HEK293 (cell line): ENCODE results near the gene BID.
A peak's percentile ranks its signal among the peaks of the same experiment; 100 is the strongest.

Experiments used
- CTCF ChIA-PET: fragments of 350-600 bp; formaldehyde crosslinking; extraction: SDS; loops from one replicate; lab custom pipeline; 2021; ENCODE audit warnings: antibody characterized with exemption; lab: Yijun Ruan, JAX
- POLR2A ChIA-PET: fragments of 300-600 bp; formaldehyde crosslinking; extraction: SDS; loops from one replicate; lab custom pipeline; 2020; ENCODE audit warnings: antibody characterized with exemption, inconsistent platforms; lab: Yijun Ruan, JAX
- H3K27ac ChIP-seq: fragments of 200-500 bp; sonication (Bioruptor generic); 2 replicates; pipeline ENCODE4 v1.5.1; 2014; ENCODE audit warnings: low read depth, low read length, control low read depth, inconsistent platforms; ENCODE audit errors: extremely low read depth
- H3K36me3 ChIP-seq, 2 experiments: fragments of 200-500 bp in 1 of 2; sonication (Bioruptor generic) in 1 of 2; 1 replicate in 1 of 2; 2 replicates in 1 of 2; pipeline ENCODE4 v1.5.1; 2014 to 2017; ENCODE audit warnings: inconsistent platforms in 2 of 2, low read length in 2 of 2; ENCODE audit not compliant: control insufficient read depth in 2 of 2, insufficient read depth in 1 of 2
- H3K4me1 ChIP-seq: fragments of 200-500 bp; sonication (Bioruptor generic); 2 replicates; pipeline ENCODE4 v1.5.1; 2014; ENCODE audit warnings: mild to moderate bottlenecking, low read length, inconsistent platforms; ENCODE audit not compliant: control insufficient read depth, insufficient read depth
- H3K4me3 ChIP-seq: 2 replicates; pipeline ENCODE4 v1.5.1; 2011; ENCODE audit warnings: low read depth, mild to moderate bottlenecking, control low read depth, low read length, moderate library complexity
- H3K9me3 ChIP-seq: fragments of 200-500 bp; sonication (Bioruptor generic); 2 replicates; pipeline ENCODE4 v1.5.1; 2014; ENCODE audit warnings: low read depth, low read length, inconsistent platforms; ENCODE audit not compliant: control insufficient read depth, insufficient read depth
- KLF10 ChIP-seq: fragments of 450-650 bp; IDR thresholded peaks from 2 replicates; pipeline ENCODE4 v1.5.1; 2018; ENCODE audit warnings: missing biosample characterization, mild to moderate bottlenecking, missing genetic modification characterization
- MEIS1 ChIP-seq: sonication (generic); formaldehyde crosslinking; IDR thresholded peaks from 2 replicates; pipeline ENCODE4 v1.8.1; 2022; ENCODE audit warnings: missing genetic modification reagents, mild to moderate bottlenecking, borderline replicate concordance
- MZF1 ChIP-seq: fragments of 450-650 bp; formaldehyde crosslinking; IDR thresholded peaks from 2 replicates; pipeline ENCODE4 v1.5.1; 2017; ENCODE audit warnings: missing biosample characterization, missing genetic modification characterization, borderline replicate concordance
- PATZ1 ChIP-seq: fragments of 450-650 bp; formaldehyde crosslinking; IDR thresholded peaks from 2 replicates; pipeline ENCODE4 v1.5.1; 2016; ENCODE audit warnings: missing biosample characterization, missing genetic modification characterization
- RBAK ChIP-seq: fragments of 450-650 bp; formaldehyde crosslinking; IDR thresholded peaks from 2 replicates; pipeline ENCODE4 v1.5.1; 2016; ENCODE audit warnings: missing biosample characterization, missing genetic modification characterization
- SCRT1 ChIP-seq: fragments of 450-650 bp; formaldehyde crosslinking; IDR thresholded peaks from 2 replicates; pipeline ENCODE4 v1.5.1; 2016; ENCODE audit warnings: missing biosample characterization, missing genetic modification characterization, borderline replicate concordance
- SCRT2 ChIP-seq: fragments of 450-650 bp; formaldehyde crosslinking; IDR thresholded peaks from 2 replicates; pipeline ENCODE4 v1.5.1; 2016; ENCODE audit warnings: missing biosample characterization, missing genetic modification characterization
- SP2 ChIP-seq: fragments of 450-650 bp; formaldehyde crosslinking; IDR thresholded peaks from 2 replicates; pipeline ENCODE4 v1.5.1; 2016; ENCODE audit warnings: missing biosample characterization, missing genetic modification characterization
- ZNF10 ChIP-seq: fragments of 450-650 bp; formaldehyde crosslinking; IDR thresholded peaks from 2 replicates; pipeline ENCODE4 v1.5.1; 2017; ENCODE audit warnings: missing biosample characterization, missing genetic modification characterization
- ZNF394 ChIP-seq: fragments of 450-650 bp; formaldehyde crosslinking; IDR thresholded peaks from 2 replicates; pipeline ENCODE4 v1.5.1; 2016; ENCODE audit warnings: missing biosample characterization, missing genetic modification characterization, mild to moderate bottlenecking, moderate library complexity, borderline replicate concordance
- ZNF433 ChIP-seq: fragments of 450-650 bp; formaldehyde crosslinking; IDR thresholded peaks from 2 replicates; pipeline ENCODE4 v1.5.1; 2016; ENCODE audit warnings: missing biosample characterization, missing genetic modification characterization, low read depth
- ZNF48 ChIP-seq: fragments of 450-650 bp; formaldehyde crosslinking; IDR thresholded peaks from 2 replicates; pipeline ENCODE4 v1.5.1; 2016; ENCODE audit warnings: missing biosample characterization, missing genetic modification characterization
- ZNF596 ChIP-seq: fragments of 450-650 bp; IDR thresholded peaks from 2 replicates; pipeline ENCODE4 v1.5.0; 2018; ENCODE audit warnings: missing biosample characterization, mild to moderate bottlenecking, missing genetic modification characterization, moderate library complexity
- ZNF645 ChIP-seq: fragments of 450-650 bp; formaldehyde crosslinking; IDR thresholded peaks from 2 replicates; pipeline ENCODE4; 2016; ENCODE audit warnings: missing biosample characterization, missing genetic modification characterization
- ZNF692 ChIP-seq: fragments of 450-650 bp; formaldehyde crosslinking; IDR thresholded peaks from 2 replicates; pipeline ENCODE4 v1.5.1; 2016; ENCODE audit warnings: missing biosample characterization, missing genetic modification characterization
- ZNF830 ChIP-seq: fragments of 450-650 bp; IDR thresholded peaks from 2 replicates; pipeline ENCODE4 v1.5.0; 2018; ENCODE audit warnings: missing biosample characterization, missing genetic modification characterization, low read depth, mild to moderate bottlenecking, moderate library complexity
- TF ChIP-seq, protein P1 (sequence below): fragments of 450-650 bp; formaldehyde crosslinking; IDR thresholded peaks from 2 replicates; pipeline ENCODE4 v1.5.1; 2016; ENCODE audit warnings: missing biosample characterization, missing genetic modification characterization, low read depth
- TF ChIP-seq, protein P2 (sequence below): fragments of 450-650 bp; formaldehyde crosslinking; IDR thresholded peaks from 2 replicates; pipeline ENCODE4 v1.5.1; 2017; ENCODE audit warnings: missing biosample characterization, missing genetic modification characterization

BID gene

DNA sequence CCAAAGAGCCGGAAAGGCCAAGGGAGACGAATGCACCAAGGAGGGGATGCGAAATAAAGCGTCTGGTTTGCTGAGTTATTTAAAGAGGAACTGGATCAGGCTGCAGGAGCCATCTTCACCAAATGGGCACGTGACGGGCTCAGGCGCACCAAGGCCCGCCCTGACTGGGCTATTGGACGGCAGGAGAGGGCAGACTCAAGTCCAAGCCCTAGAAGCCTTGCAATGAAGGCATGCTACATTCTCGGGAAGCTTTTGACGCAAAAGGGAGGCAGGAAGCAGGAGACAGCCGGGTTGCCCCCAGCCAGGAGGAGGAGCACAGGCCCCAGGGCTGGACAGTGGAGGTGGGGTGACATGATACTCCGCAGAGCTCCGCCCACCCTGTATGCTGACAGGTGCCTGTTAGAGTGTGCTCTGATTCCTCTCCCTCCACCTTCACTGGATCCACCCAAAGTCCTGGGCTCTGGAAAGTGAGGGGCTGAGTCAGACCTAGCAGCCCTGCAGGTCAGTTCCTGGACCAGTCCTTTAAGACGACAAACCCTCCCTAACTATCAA lies 41.5 kb upstream of the BID start:
- ChIA-PET CTCF (interaction anchor here (0.6 to 2.2 kb wide), 2 partner anchors 76 to 260 kb away, joined by 3 to 6 read pairs; no protein-coding TSS in a partner anchor), POLR2A (no interaction called here)
- H3K9me3 ChIP-seq: no peaks in the 10 kb centered on the region
- no peaks in the 10 kb centered on the region for H3K4me1 ChIP-seq
- peak; percentile 81 for TF ChIP-seq SCRT2 (tag by site-specific recombination)
- TF ChIP-seq ZNF433: no peak
- no peak for TF ChIP-seq KLF10 (tag by site-specific recombination)
- TF ChIP-seq ZNF830 (tag by site-specific recombination): no peak
- no peak for TF ChIP-seq MZF1 (tag by site-specific recombination)
- TF ChIP-seq ZNF48 (tag by site-specific recombination): no peak
- no peak for TF ChIP-seq ZNF394
- TF ChIP-seq, protein P1, sequence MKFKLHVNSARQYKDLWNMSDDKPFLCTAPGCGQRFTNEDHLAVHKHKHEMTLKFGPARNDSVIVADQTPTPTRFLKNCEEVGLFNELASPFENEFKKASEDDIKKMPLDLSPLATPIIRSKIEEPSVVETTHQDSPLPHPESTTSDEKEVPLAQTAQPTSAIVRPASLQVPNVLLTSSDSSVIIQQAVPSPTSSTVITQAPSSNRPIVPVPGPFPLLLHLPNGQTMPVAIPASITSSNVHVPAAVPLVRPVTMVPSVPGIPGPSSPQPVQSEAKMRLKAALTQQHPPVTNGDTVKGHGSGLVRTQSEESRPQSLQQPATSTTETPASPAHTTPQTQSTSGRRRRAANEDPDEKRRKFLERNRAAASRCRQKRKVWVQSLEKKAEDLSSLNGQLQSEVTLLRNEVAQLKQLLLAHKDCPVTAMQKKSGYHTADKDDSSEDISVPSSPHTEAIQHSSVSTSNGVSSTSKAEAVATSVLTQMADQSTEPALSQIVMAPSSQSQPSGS (tag by site-specific recombination): no peak
- no peak overlapping the region for H3K4me3 ChIP-seq
- H3K36me3 ChIP-seq: peaks cover 5 to 68% of the 10 kb centered on the region in 2 experiments; a peak in 2 of 3 replicates
- H3K27ac ChIP-seq: no peak overlapping the region

DNA sequence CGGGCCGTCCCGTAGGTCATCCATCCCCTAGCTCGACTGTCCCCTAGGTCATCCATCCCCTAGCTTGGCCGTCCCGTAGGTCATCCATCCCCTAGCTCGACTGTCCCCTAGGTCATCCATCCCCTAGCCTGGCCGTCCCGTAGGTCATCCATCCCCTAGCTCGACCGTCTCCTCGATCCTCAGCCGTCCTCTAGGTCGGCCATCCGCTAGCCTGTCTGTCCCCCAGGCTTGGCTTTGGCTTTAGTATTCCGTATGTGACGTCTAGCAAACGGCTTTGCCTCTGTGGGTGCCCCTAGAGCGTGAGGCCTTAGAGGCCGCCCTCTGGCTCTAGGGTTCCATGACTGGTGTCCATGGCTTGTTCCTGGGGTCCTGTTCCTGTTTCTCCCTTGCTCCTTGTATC lies 40.6 kb upstream of the BID start:
- no peaks in the 10 kb centered on the region for H3K9me3 ChIP-seq
- ChIA-PET POLR2A (no interaction called here), CTCF (interaction anchor here (2.2 kb wide), 1 partner anchor 261 kb away, joined by 6 read pairs; no protein-coding TSS in a partner anchor)
- H3K4me3 ChIP-seq: no peak overlapping the region
- peaks cover 5 to 70% of the 10 kb centered on the region in 2 experiments; a peak in 2 of 3 replicates for H3K36me3 ChIP-seq
- H3K27ac ChIP-seq: no peak overlapping the region
- TF ChIP-seq, protein P2, sequence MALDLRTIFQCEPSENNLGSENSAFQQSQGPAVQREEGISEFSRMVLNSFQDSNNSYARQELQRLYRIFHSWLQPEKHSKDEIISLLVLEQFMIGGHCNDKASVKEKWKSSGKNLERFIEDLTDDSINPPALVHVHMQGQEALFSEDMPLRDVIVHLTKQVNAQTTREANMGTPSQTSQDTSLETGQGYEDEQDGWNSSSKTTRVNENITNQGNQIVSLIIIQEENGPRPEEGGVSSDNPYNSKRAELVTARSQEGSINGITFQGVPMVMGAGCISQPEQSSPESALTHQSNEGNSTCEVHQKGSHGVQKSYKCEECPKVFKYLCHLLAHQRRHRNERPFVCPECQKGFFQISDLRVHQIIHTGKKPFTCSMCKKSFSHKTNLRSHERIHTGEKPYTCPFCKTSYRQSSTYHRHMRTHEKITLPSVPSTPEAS (tag by site-specific recombination): no peak
- TF ChIP-seq SCRT1: no peak
- no peak for TF ChIP-seq ZNF692
- no peak for TF ChIP-seq PATZ1 (tag by site-specific recombination)
- no peak for TF ChIP-seq RBAK (tag by site-specific recombination)
- no peak for TF ChIP-seq ZNF596 (tag by site-specific recombination)
- no peak for TF ChIP-seq ZNF10 (tag by site-specific recombination)
- no peak for TF ChIP-seq MEIS1 (CRISPR knock-in tag)
- no peak for TF ChIP-seq ZNF645 (tag by site-specific recombination)
- no peak for TF ChIP-seq SP2 (tag by site-specific recombination)
- no peaks in the 10 kb centered on the region for H3K4me1 ChIP-seq
